ENCODE results near the gene NHLRC4.

NHLRC4 gene

GRCh38 chr16:527015-527903 lies 39.5 kb upstream of the NHLRC4 start, which contains the start of gene CAPN15 (continued):
- TF ChIP-seq ZEB2 (tag by site-specific recombination; IDR thresholded peaks at IDR 0.05) (peak; percentile 80), PRDM10 (tag by site-specific recombination; IDR thresholded peaks at IDR 0.05) (peak; percentile 74), WT1 (tag by site-specific recombination; IDR thresholded peaks at IDR 0.05) (no peak), ZNF391 (tag by site-specific recombination; IDR thresholded peaks at IDR 0.05; ENCODE audit: borderline replicate concordance, low read depth) (no peak), PRDM2 (tag by site-specific recombination; IDR thresholded peaks at IDR 0.05; ENCODE audit: borderline replicate concordance) (no peak), KLF16 (tag by site-specific recombination; IDR thresholded peaks at IDR 0.05) (no peak; the same call in 1 of the 2 replicates), ZNF302 (tag by site-specific recombination; IDR thresholded peaks at IDR 0.05; ENCODE audit: low read depth) (no peak), ZNF549 (tag by site-specific recombination; IDR thresholded peaks at IDR 0.05) (no peak), ZSCAN16 (tag by site-specific recombination; IDR thresholded peaks at IDR 0.05) (no peak), ZBTB1 (tag by site-specific recombination; IDR thresholded peaks at IDR 0.05) (no peak), ZNF138 (tag by site-specific recombination; IDR thresholded peaks at IDR 0.05; ENCODE audit: borderline replicate concordance) (no peak), ZNF398 (tag by site-specific recombination; IDR thresholded peaks at IDR 0.05) (no peak), ZBTB21 (tag by site-specific recombination; IDR thresholded peaks at IDR 0.05) (no peak), IKZF3 (tag by site-specific recombination; IDR thresholded peaks at IDR 0.05) (peak; percentile 96), ZNF146 (tag by site-specific recombination; IDR thresholded peaks at IDR 0.05) (no peak), ZNF654 (tag by site-specific recombination; IDR thresholded peaks at IDR 0.05; ENCODE audit: low read depth) (no peak), ZBTB10 (tag by site-specific recombination; IDR thresholded peaks at IDR 0.05) (no peak), ZBTB7A (tag by site-specific recombination; IDR thresholded peaks at IDR 0.05; ENCODE audit: low read depth) (peak; percentile 12; the same call in 1 of the 2 replicates), ZNF658 (tag by site-specific recombination; IDR thresholded peaks at IDR 0.05) (no peak), ZBTB6 (tag by site-specific recombination; IDR thresholded peaks at IDR 0.05) (peak; percentile 72), PRDM6 (tag by site-specific recombination; IDR thresholded peaks at IDR 0.05) (no peak)

All from HEK293 (cell line).